Measurements from ENCODE around the gene HDAC4.

HDAC4 gene

DNA sequence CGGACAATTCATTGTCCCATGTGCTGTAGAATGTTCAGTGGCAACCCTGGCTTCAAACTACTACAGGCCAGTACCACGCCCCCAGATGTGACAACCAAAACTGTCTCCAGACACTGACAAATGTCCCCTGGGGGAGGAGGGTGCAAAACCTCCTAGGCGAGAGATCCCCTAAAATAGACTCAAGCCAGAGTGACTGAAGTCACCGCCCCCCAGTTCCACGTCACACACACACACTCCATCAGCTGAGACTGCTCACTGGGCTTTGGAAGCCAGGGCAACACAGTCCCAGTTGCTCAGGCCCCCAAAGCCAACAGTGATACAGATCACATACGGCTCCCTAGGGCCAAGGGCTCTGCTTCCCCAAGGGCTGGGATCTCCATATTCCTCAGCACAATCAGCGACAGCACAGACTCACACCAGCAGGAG lies 19.1 kb downstream of the HDAC4 start:
- DNase-seq: no peak

DNA sequence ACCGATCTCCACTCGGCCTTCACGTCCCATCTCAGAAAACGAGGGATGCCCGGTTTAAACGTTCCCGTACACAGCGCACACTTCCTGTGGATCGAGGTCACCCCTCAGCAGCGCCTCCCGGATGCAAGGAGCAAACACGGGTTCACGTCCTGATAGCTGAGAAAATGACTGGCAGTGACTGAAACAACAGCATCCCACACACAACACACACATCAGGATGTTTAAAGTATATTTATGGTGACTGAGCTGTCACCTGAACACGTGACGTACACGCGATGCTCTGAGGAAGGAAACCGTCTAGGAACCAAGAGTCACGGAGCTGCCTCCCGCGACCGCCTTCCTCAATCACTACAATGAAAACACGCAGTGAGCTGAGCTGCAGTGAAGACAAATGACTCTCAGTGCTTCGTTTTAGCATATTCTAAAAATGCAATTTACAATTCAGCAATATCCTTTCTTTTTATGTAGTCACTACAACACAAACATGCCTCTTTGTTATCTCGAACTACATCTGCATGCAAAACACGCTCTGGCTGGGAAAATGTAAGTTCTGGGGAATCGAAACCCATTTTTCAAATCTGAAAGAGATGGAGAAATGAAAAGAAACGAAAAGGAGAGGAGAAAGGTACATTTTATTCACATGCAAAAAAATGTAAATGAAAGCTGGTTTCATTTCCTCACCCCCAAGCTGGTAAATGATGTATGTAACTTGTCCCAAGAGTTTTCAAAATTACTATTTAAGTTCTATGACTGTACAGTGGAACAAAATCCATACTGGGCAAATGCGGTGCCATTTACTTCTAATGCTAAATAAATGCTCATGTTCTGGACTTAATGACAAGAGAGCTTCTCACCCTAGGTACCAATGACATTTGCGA lies 19.8 kb downstream of the HDAC4 start:
- no peak for DNase-seq

DNA sequence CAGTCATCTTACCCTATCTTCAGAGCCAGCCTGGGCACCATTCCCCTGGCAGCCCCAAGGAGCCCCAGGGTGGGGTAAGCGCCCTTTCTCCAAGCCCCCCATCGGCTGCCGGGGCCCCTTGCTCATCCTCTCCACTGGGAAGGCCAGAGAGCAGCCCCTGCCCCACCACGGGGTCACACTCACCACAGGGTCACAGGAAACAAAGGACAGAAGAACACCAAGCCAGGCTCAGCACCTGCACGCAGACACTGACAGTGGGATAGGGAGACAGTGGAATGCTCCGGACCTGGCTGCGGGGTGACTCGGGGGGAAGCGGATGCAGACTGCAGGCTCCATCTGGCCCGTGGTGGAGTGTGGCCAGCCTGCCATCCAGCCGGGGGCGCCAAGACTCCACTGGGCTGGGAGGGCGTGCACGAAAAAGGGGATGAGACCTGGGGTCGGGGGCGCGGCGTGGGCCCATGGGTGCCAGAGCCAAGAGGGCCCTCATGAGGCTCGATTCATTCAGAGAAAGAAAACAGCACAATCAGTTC lies 21.1 kb downstream of the HDAC4 start:
- DNase-seq: no peak

DNA sequence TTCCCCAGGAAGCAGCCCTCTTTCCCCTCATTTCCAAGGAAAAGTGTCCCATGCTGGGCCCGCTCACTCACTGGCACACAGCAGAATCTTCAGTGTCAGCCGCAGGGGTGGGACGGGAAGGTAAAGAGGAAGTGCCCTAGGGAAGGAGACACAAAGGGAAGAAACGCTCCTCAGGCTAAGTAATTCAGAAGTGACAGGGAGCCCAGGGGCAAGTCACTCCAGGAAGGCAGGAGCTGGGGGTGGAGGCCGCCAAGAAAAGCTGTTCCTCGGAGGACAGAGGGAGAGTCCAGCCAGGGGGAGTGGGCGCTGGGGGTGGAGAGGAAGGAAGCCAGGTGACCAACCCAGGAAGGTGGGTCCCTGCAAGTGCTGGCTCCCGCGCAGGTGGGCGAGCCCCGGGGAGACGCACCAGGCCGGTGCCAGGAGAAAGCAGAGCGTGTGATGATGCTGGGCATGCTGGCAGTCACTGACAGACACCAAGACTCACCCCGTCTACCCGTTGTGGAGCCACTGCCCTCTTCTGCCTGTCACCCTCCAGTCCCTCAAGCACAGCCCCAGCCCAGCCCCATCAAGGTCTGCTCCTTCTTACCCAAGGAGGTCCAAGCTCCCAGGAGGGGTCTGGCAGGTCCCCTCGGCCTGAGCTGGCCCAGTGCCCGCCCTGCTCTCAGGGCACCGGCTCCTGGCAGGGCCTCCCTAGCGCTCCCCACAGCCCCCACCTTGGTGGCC lies 21.7 kb downstream of the HDAC4 start:
- no peak for DNase-seq

DNA sequence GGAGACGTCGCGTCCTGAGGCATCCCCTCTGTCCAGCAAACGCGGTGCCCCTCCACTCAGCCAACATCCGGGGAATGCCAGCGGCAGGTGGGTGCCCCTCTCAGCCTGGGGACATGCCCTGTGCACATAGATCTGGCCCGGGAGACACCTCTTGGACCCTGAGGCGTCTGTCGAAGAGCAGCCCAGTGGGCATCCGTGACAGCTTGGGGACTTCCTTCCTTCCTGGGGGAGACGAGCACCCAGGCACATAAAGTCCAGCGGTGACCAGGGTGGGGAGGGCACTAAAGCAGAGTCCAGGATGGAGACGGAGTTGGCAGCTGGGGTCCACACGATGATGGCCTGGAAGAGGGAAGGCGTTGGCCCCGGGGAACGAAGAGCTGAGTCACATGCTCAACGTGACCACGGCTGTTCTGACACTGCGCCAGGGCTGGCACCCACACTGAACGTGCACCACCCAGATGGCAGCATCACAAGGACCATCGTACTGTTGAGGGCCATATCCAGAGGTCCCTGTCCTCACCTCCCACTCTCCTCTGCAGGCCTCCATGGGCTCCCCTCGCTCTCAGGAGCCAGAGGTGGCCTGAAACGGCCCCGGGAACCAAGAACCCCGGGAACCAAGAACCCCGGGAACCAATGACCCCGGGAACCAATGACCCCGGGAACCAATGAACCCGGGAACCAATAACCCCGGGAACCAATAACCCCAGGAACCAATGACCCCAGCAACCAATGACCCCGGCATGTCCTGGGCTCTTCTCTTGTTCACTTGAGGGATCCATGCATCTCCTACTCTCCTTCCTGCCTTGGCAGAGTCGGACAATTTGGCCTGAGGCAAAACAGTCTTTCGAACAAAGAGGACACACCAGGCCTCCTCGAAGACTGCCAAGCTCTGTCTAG lies 22.6 kb downstream of the HDAC4 start:
- no peak for DNase-seq

DNA sequence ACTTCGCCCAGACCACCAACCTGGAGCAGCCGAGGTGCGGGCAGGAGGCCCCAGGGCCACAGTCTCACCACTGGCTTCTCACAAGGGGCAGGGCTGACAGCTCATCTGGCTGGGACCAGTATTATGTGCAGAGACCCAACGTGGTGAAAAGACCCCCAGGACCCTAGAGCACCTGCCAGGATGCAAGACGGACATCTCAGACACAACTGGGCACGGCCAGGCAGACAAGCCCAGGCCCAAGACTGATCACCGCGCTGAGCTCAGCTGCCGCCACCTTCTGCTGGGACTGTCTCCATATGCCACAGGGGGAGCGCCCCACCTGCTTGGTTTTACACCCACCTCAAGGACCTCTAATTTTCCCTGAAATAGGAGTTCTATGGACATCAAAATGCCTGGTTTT lies 23.2 kb downstream of the HDAC4 start:
- DNase-seq: no peak

DNA sequence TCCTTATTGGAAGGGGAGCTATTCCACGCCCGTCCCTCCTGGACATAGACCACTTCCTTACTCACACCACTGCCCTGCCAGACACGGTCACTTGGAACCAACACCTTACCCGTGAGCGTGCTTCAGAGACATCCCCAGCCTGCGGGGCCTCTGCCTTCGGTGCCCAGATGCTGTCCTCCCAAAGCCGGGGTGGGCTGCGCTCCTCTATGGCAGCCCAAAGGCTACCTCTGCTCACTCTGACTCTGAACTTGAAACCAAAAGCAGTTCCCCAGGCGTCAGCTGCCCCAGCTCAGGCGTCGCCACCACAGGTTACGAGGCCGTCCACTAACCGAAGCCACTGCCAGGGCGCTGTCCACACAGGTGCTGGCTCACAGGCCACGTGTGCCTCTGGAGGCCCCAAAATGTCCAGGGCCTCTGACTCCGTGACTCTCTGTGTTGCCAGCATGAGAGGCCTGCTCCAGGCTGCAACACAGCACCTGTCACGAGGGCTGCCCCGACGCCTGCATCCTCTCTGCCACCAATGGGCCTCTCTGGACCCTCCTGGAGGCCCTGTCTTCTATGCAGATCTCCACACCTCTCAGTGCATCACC lies 23.8 kb downstream of the HDAC4 start:
- no peak for DNase-seq

DNA sequence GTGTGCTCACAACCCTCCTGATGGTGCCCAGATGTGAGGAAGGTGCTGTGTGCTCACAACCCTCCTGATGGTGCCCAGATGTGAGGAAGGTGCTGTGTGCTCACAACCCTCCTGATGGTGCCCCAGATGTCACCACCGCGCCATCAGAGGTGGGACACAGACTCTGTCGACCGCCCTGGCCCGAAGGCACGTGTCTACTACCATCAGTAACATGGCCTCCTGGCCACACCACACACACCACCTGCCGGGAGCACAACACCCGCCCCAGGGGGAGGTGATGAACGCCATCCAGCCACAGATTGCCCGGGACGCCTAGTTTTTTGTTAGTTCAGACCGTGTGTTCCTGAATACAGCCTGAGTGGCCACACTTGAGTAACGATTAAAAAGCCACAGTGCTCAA lies 24.5 kb downstream of the HDAC4 start:
- DNase-seq: no peak

DNA sequence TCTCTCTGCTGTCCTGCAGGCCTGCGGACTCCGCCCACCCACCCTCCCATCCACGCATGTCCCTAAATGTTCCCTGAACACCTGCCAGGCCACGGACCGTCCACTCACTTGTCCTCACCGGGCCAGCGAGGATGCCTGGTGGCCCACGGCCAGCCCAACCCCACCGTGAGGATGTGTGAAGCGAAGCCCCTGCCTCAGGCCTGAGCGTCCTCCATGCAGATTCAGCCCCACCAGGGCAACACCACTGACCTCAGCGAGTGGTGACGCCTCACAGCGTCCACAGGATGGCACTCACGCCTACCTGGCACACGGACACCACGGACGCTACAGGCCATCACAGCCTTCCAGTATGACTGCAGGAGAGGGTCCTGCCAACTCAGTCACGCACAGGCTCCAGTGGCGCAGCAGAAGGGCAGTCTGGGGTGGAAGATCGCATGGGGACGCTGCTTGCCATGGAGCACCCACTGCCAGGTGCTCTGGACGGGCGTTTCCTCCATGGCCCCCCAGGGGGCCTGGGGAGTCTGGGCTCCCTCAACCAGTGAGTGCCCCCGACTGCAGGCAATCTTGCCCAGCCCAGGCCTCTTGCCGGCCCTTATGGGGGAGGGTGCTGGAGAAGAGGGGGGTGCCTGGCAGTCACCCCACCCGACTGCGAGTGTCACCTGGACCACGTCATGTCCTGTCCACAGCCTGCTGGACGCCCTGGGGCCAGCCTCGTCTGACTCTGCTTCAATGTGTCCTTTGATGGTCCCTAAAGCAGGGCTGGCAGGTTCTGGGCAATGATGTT lies 25.4 kb downstream of the HDAC4 start:
- no peak for DNase-seq

DNA sequence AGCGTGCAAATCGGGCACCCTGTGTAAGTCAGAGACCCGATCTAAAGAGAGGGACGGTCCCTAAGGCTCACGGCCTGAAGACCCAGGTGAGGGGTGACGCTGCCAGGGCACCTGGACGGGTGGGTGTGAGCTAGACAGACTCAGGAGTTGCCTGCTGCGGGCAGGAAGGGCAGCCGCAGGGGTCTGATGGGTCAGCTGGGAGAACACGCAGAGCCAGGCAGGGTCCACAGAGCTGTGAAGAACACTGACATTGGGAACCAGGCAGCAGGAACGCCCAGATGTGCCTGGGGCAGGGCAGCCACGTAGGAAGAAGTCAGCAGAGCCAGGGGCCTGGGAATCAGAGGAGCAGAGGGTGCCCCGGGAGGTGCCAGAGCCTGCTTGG lies 25.9 kb downstream of the HDAC4 start:
- DNase-seq: no peak

DNA sequence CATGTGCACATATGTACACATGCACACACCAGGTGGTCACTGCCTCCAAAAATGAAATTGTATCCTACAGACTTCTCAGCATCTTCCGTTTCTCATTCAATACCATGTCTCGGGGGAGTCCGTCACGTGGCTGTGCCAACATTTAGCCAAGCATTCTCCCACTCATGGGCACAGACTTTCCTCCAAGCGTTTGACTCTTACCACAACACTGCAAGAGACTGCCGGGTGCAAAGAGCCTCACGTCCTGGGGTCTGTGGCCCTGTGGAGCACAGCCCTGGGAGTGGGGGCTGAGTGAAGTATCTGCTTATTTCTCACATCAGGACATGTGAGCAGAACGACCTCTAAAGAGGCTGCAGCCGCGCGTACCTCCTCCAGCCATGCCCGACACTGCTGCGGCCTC lies 28.0 kb downstream of the HDAC4 start:
- no peak for DNase-seq

DNA sequence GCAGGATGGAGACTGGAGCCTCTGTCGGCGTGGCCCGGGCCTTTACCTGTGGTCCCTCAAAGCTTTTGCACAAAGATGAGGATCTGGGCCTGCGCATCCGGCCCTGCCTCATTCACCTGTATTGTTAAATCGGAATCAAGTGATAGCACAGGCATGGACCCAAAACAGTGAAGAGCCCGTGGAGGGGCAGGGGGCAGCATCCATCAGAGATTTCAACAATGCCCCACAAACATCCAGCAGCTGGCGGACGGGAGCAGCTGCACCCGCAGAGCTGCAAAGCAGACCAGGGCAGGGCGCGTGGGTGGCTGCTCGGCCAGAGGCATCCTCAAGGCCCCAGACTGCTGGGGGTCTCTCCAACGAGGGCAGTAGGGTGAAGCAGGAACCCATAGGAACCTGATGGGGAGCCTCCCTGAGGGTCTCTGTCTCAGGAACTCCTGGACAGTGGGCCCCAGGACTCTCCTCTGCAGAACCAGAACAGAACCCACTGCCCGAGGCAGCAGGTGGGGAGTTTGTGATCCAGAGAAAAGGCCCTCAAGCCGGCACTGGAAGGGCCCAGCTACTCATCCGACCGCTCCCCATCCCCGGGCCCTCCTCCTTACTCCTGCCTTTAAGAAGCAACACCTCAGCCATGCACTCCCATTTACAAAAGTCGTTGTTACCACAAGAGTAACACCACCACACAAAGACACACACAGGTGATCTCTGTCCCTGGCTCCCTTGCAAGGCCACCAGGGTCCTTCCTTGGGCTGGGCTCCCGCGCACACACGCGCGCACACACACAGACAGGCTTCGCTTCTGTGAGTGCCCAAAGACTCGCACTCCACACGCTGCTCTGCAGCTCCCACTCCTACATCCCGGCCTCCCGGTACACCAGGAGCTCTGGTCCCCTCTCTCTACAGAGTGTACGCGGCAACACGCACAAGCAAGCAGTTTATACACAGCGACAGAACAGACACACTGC lies 28.8 kb downstream of the HDAC4 start:
- DNase-seq: no peak

DNA sequence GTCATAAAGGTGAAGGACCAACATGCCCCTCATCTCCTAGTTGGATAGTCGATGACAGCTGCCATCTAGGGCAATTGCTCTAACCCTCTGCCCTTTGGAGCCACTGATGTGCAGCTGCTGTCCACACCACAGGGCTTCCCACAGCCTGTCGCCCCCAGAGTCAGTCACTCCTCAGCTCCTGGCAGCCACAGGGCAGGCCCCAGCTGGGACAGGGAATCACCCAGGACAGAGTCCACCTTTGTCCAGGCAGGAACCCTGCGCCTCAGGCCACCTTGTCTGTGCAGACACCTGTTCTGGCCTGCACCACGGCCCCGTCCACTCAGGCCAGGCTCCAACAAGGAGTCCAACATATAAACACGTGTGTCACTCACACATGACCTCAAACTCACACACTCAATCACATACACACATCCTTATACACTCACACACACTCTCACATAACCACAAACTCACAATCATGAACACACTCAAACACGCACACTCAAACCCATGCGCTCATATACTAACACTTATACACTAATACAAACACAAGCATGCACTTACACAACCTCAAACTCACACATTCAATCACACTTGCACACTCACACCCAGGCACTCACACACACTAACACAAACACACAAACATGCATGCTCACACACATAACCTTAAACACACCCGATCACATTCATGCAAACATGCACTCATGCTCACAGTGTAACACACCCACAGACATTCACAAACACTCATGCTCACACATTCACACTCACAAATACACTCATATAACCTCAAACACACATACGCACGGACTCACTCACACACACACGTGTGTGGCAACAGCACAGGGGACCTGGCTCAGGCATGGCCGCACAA lies 29.7 kb downstream of the HDAC4 start:
- DNase-seq: no peak

DNA sequence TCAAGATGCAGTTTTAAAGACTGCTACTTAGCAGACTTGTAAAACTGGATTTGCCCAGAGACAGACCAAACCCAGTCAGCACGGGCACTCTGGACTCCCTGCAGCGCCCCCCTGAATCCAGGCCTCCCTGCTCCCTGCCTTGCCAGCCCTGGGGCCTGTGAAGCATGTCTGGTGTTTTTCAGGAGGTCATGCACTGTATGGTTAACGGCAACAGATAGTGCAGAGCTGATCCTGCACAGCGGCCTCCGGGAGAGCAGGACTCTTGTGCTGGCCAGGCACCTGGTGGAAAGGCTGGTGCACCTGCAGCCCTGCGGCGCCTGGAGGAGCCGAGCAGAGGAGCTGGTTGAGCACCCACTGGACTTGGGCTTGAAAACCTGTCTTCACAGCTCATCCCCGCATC lies 30.4 kb downstream of the HDAC4 start:
- DNase-seq: no peak

DNA sequence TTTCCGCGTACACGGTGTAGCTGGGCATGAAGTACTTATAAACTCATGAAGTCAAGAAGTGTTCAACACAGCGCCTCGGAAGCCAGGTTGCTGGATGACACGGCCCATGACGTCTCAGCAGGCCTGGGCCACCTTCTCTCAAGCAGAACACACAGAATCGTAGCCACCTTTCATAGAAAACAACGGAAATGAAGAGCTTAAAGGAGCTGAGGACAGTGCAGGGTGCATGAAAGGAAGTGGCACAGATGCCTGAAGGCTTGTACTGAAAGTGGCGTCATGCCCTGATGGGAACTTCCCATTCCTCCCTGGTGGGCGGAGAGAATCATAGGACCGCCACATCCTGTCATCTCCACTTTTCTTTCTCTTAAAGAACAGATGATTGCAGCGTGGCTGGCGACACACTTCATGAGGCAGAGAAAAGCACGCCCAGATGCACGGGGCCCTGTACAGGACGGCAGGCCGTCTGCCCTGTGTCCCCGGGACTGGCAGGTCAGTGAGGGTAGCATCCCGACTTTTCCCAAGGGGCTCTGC lies 31.1 kb downstream of the HDAC4 start:
- DNase-seq: no peak

DNA sequence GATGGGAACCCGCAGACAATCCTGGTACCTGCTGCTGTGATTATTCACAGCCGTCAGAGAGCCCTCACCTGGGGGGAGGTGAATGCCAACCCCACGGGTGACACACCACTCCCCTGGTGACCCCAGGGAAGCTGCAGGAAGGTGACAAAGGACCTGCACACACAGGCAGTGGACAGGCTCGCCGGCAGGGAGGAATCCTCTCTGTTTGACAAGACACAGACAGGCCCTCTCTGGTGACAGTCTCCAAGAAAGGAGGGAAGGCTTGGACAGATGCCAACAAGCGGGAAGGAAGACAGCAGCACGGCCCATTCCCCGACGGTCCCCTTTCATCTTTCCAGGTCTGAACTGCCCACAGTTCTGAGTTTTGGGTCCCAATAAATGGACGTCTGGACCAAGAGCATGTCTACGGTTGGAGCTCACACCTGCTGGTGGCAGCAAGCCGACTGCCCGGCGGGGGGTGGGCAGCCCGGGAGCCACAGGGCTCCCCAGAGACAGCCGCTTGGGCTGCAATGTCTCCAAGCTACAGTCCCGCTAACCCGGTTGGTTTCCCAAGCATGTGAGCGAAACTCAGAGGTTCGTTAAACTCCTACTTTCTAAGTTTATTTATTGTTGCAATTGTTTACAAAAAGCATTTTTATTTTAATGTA lies 31.8 kb downstream of the HDAC4 start:
- DNase-seq: no peak

DNA sequence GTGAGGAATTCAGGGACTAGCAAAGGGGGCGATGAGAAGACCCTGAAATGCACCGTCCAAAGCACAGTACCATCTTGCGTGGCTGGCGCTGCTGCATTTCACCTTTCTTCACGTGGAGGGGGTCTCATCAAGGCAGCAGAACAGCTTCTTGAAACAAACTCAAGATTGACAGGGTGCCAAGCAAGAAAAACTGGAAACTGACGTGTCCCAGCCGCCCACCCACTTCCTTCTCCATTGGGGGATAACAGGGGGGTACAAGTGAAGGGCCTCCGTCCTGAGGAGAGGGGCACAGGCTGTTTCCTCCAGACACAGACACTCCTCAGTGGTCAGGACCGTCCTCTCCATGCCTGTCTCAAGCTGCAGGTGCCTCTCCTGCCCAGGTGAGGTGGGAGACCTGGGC lies 32.5 kb downstream of the HDAC4 start:
- no peak for DNase-seq

DNA sequence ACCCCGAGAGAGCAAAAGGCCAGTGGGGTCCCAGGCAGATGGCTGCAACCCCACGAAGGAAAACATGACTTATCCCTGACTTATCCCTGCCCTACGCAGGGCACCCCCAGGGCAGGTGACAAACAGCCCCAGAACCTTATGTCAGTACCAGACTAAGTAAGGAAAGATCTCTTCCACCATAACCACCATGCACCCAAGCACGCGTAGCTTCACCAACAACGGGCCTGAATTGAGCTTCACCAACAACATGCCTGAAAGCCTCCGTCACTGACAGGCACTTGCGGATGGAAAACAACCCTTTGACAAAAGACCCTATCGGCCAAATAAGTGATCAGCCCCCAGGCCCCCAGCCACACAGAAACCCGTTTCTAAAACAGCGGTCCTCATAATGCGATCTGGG lies 34.1 kb downstream of the HDAC4 start:
- no peak for DNase-seq

Measured in NCI-H1436 treated with DMSO at 0.1 percent for 48 hours (cell line).